GM12872 (cell line): ENCODE data around the gene OSMR.

Experiments used
- CTCF ChIP-seq: IDR thresholded peaks from 3 replicates; pipeline ENCODE4 v1.5.1; 2011; ENCODE audit warnings: low read depth, mild to moderate bottlenecking, low read length, moderate library complexity; ENCODE audit not compliant: insufficient read depth

The OSMR gene

GRCh38 chr5:38879078-38879460 is 33.3 kb downstream of the OSMR start:
- no peak for TF ChIP-seq CTCF

- TF ChIP-seq CTCF = no peak
Observed at GRCh38 chr5:38883842-38884241, 38.0 kb downstream of the OSMR start.

GRCh38 chr5:38885208-38885607 is 39.4 kb downstream of the OSMR start:
- no peak for TF ChIP-seq CTCF

- TF ChIP-seq CTCF = no peak
Observed at GRCh38 chr5:38888041-38888440, 42.2 kb downstream of the OSMR start.

GRCh38 chr5:38889424-38889823 is 43.6 kb downstream of the OSMR start:
- TF ChIP-seq CTCF = no peak

GRCh38 chr5:38891563-38891962 is 45.8 kb downstream of the OSMR start:
- TF ChIP-seq CTCF = no peak

GRCh38 chr5:38892363-38892762 is 46.6 kb downstream of the OSMR start:
- TF ChIP-seq CTCF = no peak

- no peak for TF ChIP-seq CTCF
Observed at GRCh38 chr5:38896760-38897159, 50.9 kb downstream of the OSMR start.
